HFFc6 (cell line): ENCODE measurements around the gene SPEF1. TPM values are rescaled to one million over a fixed set of nuclear protein-coding genes. Genes with fewer than 3 reads are reported as not detected.

Experiments used
- DNase-seq: peaks from one replicate; pipeline ENCODE4 v3.0.0-alpha.2; 2018
- H3K27ac Mint-ChIP-seq: 2 replicates; pipeline ENCODE4 v1.8.0; 2020; ENCODE audit warnings: mild to moderate bottlenecking, mixed read lengths
- H3K27me3 Mint-ChIP-seq: 2 replicates; pipeline ENCODE4 v1.8.0; 2021; ENCODE audit warnings: mild to moderate bottlenecking, moderate library complexity, mixed read lengths; ENCODE audit not compliant: insufficient read depth
- H3K36me3 Mint-ChIP-seq: 2 replicates; pipeline ENCODE4 v1.8.0; 2021; ENCODE audit warnings: low read depth, mixed read lengths
- H3K4me1 Mint-ChIP-seq: 2 replicates; pipeline ENCODE4 v1.8.0; 2020; ENCODE audit warnings: low read depth, mixed read lengths
- H3K4me3 Mint-ChIP-seq: 2 replicates; pipeline ENCODE4 v1.8.0; 2020; ENCODE audit warnings: mild to moderate bottlenecking, moderate library complexity, mixed read lengths
- H3K9me3 Mint-ChIP-seq: 2 replicates; pipeline ENCODE4 v1.8.0; 2020; ENCODE audit warnings: mild to moderate bottlenecking, mixed read lengths
- total RNA-seq, 6 experiments: library from RNA; stranded (reverse); fragmentation: NEBNext Ultra II Directional; extraction: Animal tissue kit (Norgen Biotek cat#: 25700); gene quantifications; 2 replicates in 1 of 6; 3 replicates in 5 of 6; pipeline ENCODE4 v1.2.3, GENCODE V29; 2021
- TF ChIP-seq, protein P1 (sequence below): fragments of 200-600 bp; sonication (generic); IDR thresholded peaks from 2 replicates; pipeline ENCODE4 v1.5.0; 2021; ENCODE audit warnings: antibody characterized with exemption, mild to moderate bottlenecking

SPEF1 gene
- total RNA-seq, 6 experiments from 2014 or later = 0.19 to 0.48 (median 0.36) TPM; not detected in 1

DNA sequence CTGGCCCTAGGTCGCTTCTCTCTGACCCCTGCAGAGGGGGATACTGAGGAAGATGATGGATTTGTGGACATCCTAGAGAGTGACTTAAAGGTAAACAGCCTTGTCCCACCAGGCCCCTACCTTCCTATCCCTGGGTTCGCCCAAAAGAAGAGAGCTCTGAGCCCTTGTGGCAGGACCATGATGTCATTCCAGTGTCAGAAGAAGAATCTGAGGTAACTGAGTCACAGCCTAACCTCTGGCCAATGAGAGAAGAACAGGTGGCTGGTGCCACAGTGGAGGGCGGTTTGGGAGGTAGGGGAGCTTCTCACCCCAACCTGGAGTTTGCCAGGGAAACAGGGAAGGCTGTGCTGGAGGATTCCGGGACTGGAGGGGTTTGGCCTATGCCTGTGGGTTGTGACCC lies 20.1 kb upstream of the SPEF1 start:
- TF ChIP-seq, protein P1, sequence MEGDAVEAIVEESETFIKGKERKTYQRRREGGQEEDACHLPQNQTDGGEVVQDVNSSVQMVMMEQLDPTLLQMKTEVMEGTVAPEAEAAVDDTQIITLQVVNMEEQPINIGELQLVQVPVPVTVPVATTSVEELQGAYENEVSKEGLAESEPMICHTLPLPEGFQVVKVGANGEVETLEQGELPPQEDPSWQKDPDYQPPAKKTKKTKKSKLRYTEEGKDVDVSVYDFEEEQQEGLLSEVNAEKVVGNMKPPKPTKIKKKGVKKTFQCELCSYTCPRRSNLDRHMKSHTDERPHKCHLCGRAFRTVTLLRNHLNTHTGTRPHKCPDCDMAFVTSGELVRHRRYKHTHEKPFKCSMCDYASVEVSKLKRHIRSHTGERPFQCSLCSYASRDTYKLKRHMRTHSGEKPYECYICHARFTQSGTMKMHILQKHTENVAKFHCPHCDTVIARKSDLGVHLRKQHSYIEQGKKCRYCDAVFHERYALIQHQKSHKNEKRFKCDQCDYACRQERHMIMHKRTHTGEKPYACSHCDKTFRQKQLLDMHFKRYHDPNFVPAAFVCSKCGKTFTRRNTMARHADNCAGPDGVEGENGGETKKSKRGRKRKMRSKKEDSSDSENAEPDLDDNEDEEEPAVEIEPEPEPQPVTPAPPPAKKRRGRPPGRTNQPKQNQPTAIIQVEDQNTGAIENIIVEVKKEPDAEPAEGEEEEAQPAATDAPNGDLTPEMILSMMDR = no peak
- H3K27me3 Mint-ChIP-seq = peaks cover 8% of the 10 kb centered on the region
- DNase-seq = no peak
- H3K27ac Mint-ChIP-seq = peak overlapping the region; percentile 38
- no peak overlapping the region for H3K4me3 Mint-ChIP-seq
- peaks cover 72% of the 10 kb centered on the region for H3K4me1 Mint-ChIP-seq
- H3K9me3 Mint-ChIP-seq = no peaks in the 10 kb centered on the region
- H3K36me3 Mint-ChIP-seq = peaks cover 57% of the 10 kb centered on the region

GRCh38 chr20:3800878-3801260 lies 19.6 kb upstream of the SPEF1 start:
- TF ChIP-seq, protein P1 = no peak
- no peak overlapping the region for H3K27ac Mint-ChIP-seq
- H3K27me3 Mint-ChIP-seq = peaks cover 6% of the 10 kb centered on the region
- H3K4me1 Mint-ChIP-seq = peaks cover 68% of the 10 kb centered on the region
- no peak overlapping the region for H3K4me3 Mint-ChIP-seq
- peaks cover 53% of the 10 kb centered on the region for H3K36me3 Mint-ChIP-seq
- H3K9me3 Mint-ChIP-seq = no peaks in the 10 kb centered on the region
- no peak for DNase-seq

GRCh38 chr20:3800256-3800877 lies 19.1 kb upstream of the SPEF1 start:
- no peak for DNase-seq
- Mint-ChIP-seq H3K27me3 (peaks cover 6% of the 10 kb centered on the region), H3K9me3 (no peaks in the 10 kb centered on the region), H3K27ac (peak overlapping the region; percentile 54; the same call in 1 of the 2 replicates), H3K4me1 (peaks cover 67% of the 10 kb centered on the region), H3K4me3 (no peak overlapping the region), H3K36me3 (peaks cover 48% of the 10 kb centered on the region)
- TF ChIP-seq, protein P1 = no peak

- Mint-ChIP-seq H3K27ac (peak overlapping the region; percentile 45), H3K4me1 (peaks cover 56% of the 10 kb centered on the region), H3K27me3 (peaks cover 6% of the 10 kb centered on the region), H3K9me3 (no peaks in the 10 kb centered on the region), H3K4me3 (peak overlapping the region; percentile 93), H3K36me3 (peaks cover 36% of the 10 kb centered on the region)
- DNase-seq = no peak
- TF ChIP-seq, protein P1 = no peak
Observed at GRCh38 chr20:3798908-3799248, 17.6 kb upstream of the SPEF1 start.

DNA sequence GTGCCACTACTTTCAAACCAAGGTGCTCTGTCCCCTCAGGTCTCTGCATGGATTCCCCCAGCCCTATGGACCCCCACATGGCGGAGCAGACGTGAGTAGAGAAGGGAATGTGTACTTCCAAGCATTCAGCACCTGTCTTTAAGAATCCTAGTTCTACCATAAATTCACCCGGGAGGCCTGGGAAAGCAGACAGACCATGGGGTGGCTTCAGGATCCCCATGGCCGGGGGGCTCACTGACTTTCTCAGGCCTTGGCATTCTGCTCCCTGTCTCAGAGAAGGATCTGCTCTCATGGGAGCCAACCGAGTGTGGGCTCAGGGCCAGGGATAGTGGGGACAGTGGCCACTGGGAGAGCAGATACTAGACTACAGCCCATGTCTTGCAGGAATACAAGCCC lies 17.1 kb upstream of the SPEF1 start:
- DNase-seq = no peak
- Mint-ChIP-seq H3K27ac (peak overlapping the region; percentile 45), H3K36me3 (peaks cover 31% of the 10 kb centered on the region), H3K9me3 (no peaks in the 10 kb centered on the region), H3K27me3 (peaks cover 6% of the 10 kb centered on the region), H3K4me3 (peak overlapping the region; percentile 93), H3K4me1 (peaks cover 51% of the 10 kb centered on the region)
- TF ChIP-seq, protein P1 = no peak
